Osteocyte (in vitro differentiated cells): ENCODE measurements around the gene NIPBL. TPM values are rescaled to one million over a fixed set of nuclear protein-coding genes. Genes with fewer than 3 reads are reported as not detected.

ENCODE experiments used
- DNase-seq: peaks from one replicate; pipeline ENCODE4 v3.0.0; 2021; ENCODE audit warnings: mixed read lengths; ENCODE audit not compliant: unreplicated experiment; ENCODE audit errors: extremely low spot score
- H3K27ac Mint-ChIP-seq: one replicate; pipeline ENCODE4 v1.8.0; 2021; ENCODE audit warnings: mild to moderate bottlenecking, mixed read lengths; ENCODE audit not compliant: unreplicated experiment
- H3K27me3 Mint-ChIP-seq: one replicate; pipeline ENCODE4 v1.8.0; 2021; ENCODE audit warnings: mixed read lengths; ENCODE audit not compliant: unreplicated experiment
- H3K36me3 Mint-ChIP-seq: one replicate; pipeline ENCODE4 v1.8.0; 2021; ENCODE audit warnings: mixed read lengths; ENCODE audit not compliant: unreplicated experiment
- H3K4me1 Mint-ChIP-seq: one replicate; pipeline ENCODE4 v1.8.0; 2021; ENCODE audit warnings: mixed read lengths; ENCODE audit not compliant: unreplicated experiment
- H3K4me3 Mint-ChIP-seq: one replicate; pipeline ENCODE4 v1.8.0; 2021; ENCODE audit warnings: mild to moderate bottlenecking, moderate library complexity, mixed read lengths; ENCODE audit not compliant: unreplicated experiment
- H3K9me3 Mint-ChIP-seq: one replicate; pipeline ENCODE4 v1.8.0; 2021; ENCODE audit warnings: mixed read lengths; ENCODE audit not compliant: unreplicated experiment
- total RNA-seq: library from RNA; stranded (reverse); gene quantifications from 2 replicates; pipeline ENCODE4 v1.2.1, GENCODE V29; 2021
- TF ChIP-seq, protein P1 (sequence below): fragments of 200-600 bp; sonication (generic); IDR thresholded peaks from 2 replicates; pipeline ENCODE4 v1.5.0; 2021; ENCODE audit warnings: antibody characterized with exemption, mild to moderate bottlenecking, moderate library complexity

NIPBL gene
- total RNA-seq, 1 donor from 2014 or later: 52.2 TPM

DNA sequence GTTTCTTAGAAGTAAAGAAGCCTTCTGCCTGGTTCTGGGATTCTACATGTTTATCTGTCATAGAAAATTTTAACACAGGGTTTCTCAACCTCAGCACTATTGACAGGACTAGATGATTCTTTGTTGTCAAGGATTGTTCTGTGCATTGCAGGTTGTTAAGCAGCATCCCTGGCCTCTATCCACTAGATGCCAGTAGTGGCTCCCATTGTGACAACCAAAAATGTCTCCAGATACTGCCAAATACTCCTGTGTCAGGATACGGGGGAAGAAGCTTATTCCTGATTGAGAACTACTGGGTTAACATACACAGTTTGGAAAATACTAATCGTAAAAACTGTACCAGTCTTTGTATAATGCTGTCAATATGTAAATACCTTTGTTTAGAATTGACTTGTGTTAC is 167.1 kb downstream of the NIPBL start:
- Mint-ChIP-seq H3K36me3 (peaks cover 22% of the 10 kb centered on the region), H3K9me3 (no peaks in the 10 kb centered on the region), H3K4me1 (no peaks in the 10 kb centered on the region), H3K27me3 (no peaks in the 10 kb centered on the region), H3K27ac (no peak overlapping the region), H3K4me3 (no peak overlapping the region)
- TF ChIP-seq, protein P1, sequence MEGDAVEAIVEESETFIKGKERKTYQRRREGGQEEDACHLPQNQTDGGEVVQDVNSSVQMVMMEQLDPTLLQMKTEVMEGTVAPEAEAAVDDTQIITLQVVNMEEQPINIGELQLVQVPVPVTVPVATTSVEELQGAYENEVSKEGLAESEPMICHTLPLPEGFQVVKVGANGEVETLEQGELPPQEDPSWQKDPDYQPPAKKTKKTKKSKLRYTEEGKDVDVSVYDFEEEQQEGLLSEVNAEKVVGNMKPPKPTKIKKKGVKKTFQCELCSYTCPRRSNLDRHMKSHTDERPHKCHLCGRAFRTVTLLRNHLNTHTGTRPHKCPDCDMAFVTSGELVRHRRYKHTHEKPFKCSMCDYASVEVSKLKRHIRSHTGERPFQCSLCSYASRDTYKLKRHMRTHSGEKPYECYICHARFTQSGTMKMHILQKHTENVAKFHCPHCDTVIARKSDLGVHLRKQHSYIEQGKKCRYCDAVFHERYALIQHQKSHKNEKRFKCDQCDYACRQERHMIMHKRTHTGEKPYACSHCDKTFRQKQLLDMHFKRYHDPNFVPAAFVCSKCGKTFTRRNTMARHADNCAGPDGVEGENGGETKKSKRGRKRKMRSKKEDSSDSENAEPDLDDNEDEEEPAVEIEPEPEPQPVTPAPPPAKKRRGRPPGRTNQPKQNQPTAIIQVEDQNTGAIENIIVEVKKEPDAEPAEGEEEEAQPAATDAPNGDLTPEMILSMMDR: no peak
- no peak for DNase-seq

DNA sequence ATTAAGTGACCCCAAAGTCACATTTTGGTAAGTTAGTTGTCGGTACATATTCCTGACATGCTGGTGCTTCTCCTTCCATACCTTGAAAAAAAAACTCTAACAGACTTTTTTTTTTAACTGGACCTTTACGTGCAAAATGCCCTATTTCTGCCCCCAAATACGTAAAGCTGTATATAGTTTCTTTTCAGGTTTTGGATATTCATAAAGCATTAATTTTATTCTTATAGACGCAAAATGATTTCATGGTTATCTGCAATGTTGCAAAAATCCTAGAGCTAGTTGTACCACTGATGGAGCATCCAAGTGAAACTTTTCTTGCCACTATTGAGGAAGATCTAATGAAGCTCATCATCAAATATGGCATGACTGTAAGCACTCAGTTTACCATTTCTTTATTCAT is 167.6 kb downstream of the NIPBL start:
- Mint-ChIP-seq H3K9me3 (no peaks in the 10 kb centered on the region), H3K27me3 (no peaks in the 10 kb centered on the region), H3K27ac (no peak overlapping the region), H3K4me1 (no peaks in the 10 kb centered on the region), H3K36me3 (peaks cover 22% of the 10 kb centered on the region), H3K4me3 (no peak overlapping the region)
- DNase-seq: no peak
- TF ChIP-seq, protein P1: no peak

DNA sequence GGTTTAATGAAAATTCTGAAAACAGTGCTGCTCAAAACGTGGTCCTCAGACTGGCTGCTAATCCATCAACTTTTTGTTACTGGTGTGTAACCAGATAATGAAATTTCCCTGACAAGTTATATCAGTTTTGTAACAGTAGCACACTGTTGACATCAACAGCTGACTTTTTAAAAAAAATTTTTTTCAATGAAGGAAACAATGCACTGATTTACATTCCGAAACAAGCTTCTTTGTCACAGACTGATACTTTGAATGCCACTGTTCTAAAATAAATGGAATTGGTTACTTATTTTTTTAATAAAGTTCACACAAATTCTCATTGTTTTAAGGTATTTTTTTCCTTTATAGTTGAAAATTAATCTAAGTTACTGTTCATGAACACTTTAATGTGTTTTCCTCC is 169.1 kb downstream of the NIPBL start:
- TF ChIP-seq, protein P1: no peak
- no peak overlapping the region for H3K4me3 Mint-ChIP-seq
- no peaks in the 10 kb centered on the region for H3K27me3 Mint-ChIP-seq
- no peaks in the 10 kb centered on the region for H3K9me3 Mint-ChIP-seq
- H3K36me3 Mint-ChIP-seq: peaks cover 30% of the 10 kb centered on the region
- H3K4me1 Mint-ChIP-seq: no peaks in the 10 kb centered on the region
- no peak overlapping the region for H3K27ac Mint-ChIP-seq
- no peak for DNase-seq

DNA sequence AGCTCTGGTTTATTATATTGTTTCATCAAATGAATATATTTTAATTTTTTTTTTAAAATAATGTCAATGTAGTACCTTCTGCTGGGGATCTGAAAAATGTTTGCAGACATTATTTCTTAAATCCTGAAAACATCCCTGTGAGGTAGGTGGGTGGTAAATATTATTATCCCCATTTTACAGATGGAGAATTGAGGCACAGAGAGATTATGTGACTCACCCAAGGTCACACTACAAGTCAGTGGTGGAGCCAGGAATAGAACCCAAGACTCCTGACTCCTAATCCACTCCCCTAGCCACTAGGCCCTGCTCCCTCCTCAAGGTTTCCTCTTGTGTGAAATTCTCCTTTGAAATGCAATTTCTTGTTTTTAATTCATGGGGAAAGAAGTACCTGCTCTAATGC is 171.4 kb downstream of the NIPBL start:
- DNase-seq: no peak
- Mint-ChIP-seq H3K4me3 (no peak overlapping the region), H3K27me3 (no peaks in the 10 kb centered on the region), H3K9me3 (no peaks in the 10 kb centered on the region), H3K4me1 (no peaks in the 10 kb centered on the region), H3K36me3 (peaks cover 42% of the 10 kb centered on the region), H3K27ac (no peak overlapping the region)
- TF ChIP-seq, protein P1: no peak

DNA sequence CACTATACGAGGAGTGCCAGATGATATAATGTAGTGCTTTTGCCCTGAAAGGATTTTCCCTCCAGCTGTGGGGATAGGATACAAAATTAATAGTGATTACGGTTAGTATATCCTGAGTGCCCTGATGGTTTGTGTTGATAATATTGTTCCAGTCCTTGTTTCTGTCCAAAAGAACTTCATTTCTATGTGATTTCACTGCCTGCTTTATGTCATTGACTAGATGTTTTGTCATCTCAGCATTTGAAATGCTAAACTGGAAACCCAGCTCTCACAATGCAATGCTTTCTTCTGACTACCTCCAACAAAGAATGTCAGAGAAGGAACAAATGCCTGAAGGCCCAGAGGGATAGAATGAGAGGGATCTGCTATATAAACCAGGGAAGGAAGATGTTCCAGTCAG is 177.8 kb downstream of the NIPBL start:
- Mint-ChIP-seq H3K36me3 (peaks cover 48% of the 10 kb centered on the region), H3K4me1 (no peaks in the 10 kb centered on the region), H3K9me3 (no peaks in the 10 kb centered on the region), H3K27ac (no peak overlapping the region), H3K4me3 (no peak overlapping the region), H3K27me3 (no peaks in the 10 kb centered on the region)
- TF ChIP-seq, protein P1: no peak
- no peak for DNase-seq
